ENCODE data around the gene CNP. TPM values are rescaled to one million over a fixed set of nuclear protein-coding genes. Genes with fewer than 3 reads are reported as not detected.

The CNP gene
- total and polyA plus RNA-seq, 12 donors = 17.2 to 42.7 (median 25.3) TPM

DNA sequence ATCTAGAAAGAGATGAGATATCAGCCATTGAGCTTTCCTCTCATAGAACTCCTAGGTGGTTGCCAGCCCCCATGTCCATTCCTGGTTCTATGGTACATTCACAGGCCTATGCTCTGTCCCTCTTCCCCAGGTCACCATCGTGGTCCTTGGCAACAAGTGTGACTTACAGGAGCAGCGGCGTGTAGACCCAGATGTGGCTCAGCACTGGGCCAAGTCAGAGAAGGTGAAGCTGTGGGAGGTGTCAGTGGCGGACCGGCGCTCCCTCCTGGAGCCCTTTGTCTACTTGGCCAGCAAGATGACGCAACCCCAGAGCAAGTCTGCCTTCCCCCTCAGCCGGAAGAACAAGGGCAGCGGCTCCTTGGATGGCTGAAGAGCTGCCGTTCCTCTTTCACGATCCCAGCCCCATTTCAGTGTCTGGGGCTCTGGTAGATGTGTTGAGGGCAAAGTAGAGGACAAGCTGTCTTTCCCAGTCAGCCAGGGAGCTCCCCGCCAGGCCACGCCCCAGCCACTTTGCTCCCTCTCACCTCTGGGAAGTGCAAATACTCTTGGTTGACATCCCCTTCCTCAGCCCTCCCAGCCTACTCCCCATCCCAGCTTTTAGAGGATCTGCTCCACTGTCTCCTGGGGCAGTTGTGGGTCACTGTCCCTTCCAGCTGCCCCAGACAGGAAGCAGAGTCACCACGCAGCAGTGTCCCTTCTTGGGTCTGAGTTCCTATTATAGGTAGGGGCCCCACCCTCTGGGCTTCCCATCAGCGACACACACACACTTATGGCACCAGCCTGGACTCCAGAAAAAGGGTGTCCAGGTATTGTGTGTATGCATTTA lies 57.1 kb downstream of the CNP start:
- H3K27ac ChIP-seq = peak overlapping the region in 9 of 10 donors; percentile 41 to 88 (median 71)
- DNase-seq = peak in 1 of 2 donors; percentile 38
- peaks cover 0 to 13% (median 0%) of the 10 kb centered on the region in 7 donors for H3K27me3 ChIP-seq
- H3K36me3 ChIP-seq = peaks cover 0 to 37% (median 25%) of the 10 kb centered on the region in 9 donors
- WGBS, 2 donors = 78 to 85% methylated on average over 15 of the region's 15 CpGs
- H3K4me1 ChIP-seq = peaks cover 12 to 51% (median 30%) of the 10 kb centered on the region in 9 donors
- H3K4me3 ChIP-seq = no peak overlapping the region
- no peak for ATAC-seq
- intact Hi-C loops (cut with DNase I) = loop anchor here in 5 of 10 donors (2.0 to 10.0 kb wide), 6 partner anchors 56 to 161 kb away; partner anchors contain the start of genes CNP (in 1 of the 5), HCRT (in 1 of the 5) and KCNH4 (in 1 of the 5)
- TF ChIP-seq, protein P1, sequence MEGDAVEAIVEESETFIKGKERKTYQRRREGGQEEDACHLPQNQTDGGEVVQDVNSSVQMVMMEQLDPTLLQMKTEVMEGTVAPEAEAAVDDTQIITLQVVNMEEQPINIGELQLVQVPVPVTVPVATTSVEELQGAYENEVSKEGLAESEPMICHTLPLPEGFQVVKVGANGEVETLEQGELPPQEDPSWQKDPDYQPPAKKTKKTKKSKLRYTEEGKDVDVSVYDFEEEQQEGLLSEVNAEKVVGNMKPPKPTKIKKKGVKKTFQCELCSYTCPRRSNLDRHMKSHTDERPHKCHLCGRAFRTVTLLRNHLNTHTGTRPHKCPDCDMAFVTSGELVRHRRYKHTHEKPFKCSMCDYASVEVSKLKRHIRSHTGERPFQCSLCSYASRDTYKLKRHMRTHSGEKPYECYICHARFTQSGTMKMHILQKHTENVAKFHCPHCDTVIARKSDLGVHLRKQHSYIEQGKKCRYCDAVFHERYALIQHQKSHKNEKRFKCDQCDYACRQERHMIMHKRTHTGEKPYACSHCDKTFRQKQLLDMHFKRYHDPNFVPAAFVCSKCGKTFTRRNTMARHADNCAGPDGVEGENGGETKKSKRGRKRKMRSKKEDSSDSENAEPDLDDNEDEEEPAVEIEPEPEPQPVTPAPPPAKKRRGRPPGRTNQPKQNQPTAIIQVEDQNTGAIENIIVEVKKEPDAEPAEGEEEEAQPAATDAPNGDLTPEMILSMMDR (IDR thresholded peaks at IDR 0.05) = no peak
- no peaks in the 10 kb centered on the region for H3K9me3 ChIP-seq

GRCh38 chr17:42025191-42025579 lies 58.6 kb downstream of the CNP start:
- TF ChIP-seq, protein P1 (IDR thresholded peaks at IDR 0.05) = peak in 2 of 9 donors; percentile 3 to 19
- Histone ChIP-seq H3K36me3 (peaks cover 0 to 37% (median 25%) of the 10 kb centered on the region in 9 donors), H3K27ac (peak overlapping the region in 8 of 10 donors; percentile 41 to 88 (median 71)), H3K27me3 (peaks cover 0 to 13% (median 0%) of the 10 kb centered on the region in 7 donors), H3K4me3 (no peak overlapping the region), H3K4me1 (peaks cover 12 to 47% (median 30%) of the 10 kb centered on the region in 9 donors), H3K9me3 (no peaks in the 10 kb centered on the region)
- ATAC-seq = peak in 1 of 8 donors; percentile 7
- WGBS, 2 donors = 69 to 71% methylated on average over 8 of the region's 8 CpGs
- no peak for DNase-seq
- intact Hi-C loops (cut with DNase I) = loop anchor here in 8 of 10 donors (1.0 to 10.0 kb wide), 11 partner anchors 25 to 160 kb away; partner anchors contain the start of genes C17orf113 (in 1 of the 8), DHX58 (in 1 of the 8), HCRT (in 1 of the 8) and KCNH4 (in 1 of the 8)

- intact Hi-C loops (cut with DNase I) = loop anchor here in 8 of 10 donors (1.0 to 10.0 kb wide), 11 partner anchors 24 to 159 kb away; partner anchors contain the start of genes C17orf113 (in 1 of the 8), DHX58 (in 1 of the 8), HCRT (in 1 of the 8) and KCNH4 (in 1 of the 8)
- no peak overlapping the region for H3K27ac ChIP-seq
- TF ChIP-seq, protein P1 (IDR thresholded peaks at IDR 0.05) = no peak
- H3K4me1 ChIP-seq = peaks cover 10 to 41% (median 24%) of the 10 kb centered on the region in 9 donors
- no peak overlapping the region for H3K4me3 ChIP-seq
- 93 to 95% methylated on average over 3 of the region's 3 CpGs for WGBS, 2 donors
- H3K9me3 ChIP-seq = no peaks in the 10 kb centered on the region
- H3K36me3 ChIP-seq = peaks cover 0 to 37% (median 25%) of the 10 kb centered on the region in 9 donors
- DNase-seq = no peak
- ATAC-seq = no peak
- peaks cover 0 to 13% (median 0%) of the 10 kb centered on the region in 7 donors for H3K27me3 ChIP-seq
Observed at GRCh38 chr17:42025936-42026335, 59.3 kb downstream of the CNP start.

All from heart right ventricle (tissue), 16 donors.